NCI-H345 treated with DMSO at 0.1 percent for 48 hours (cell line): ENCODE measurements around the gene SH3GL2.
A peak's percentile ranks its signal among the peaks of the same experiment; 100 is the strongest.

Experiments
- DNase-seq: peaks from one replicate; lab custom pipeline; 2025; ENCODE audit not compliant: unreplicated experiment; lab: John Stamatoyannopoulos, UW

SH3GL2 gene

DNA sequence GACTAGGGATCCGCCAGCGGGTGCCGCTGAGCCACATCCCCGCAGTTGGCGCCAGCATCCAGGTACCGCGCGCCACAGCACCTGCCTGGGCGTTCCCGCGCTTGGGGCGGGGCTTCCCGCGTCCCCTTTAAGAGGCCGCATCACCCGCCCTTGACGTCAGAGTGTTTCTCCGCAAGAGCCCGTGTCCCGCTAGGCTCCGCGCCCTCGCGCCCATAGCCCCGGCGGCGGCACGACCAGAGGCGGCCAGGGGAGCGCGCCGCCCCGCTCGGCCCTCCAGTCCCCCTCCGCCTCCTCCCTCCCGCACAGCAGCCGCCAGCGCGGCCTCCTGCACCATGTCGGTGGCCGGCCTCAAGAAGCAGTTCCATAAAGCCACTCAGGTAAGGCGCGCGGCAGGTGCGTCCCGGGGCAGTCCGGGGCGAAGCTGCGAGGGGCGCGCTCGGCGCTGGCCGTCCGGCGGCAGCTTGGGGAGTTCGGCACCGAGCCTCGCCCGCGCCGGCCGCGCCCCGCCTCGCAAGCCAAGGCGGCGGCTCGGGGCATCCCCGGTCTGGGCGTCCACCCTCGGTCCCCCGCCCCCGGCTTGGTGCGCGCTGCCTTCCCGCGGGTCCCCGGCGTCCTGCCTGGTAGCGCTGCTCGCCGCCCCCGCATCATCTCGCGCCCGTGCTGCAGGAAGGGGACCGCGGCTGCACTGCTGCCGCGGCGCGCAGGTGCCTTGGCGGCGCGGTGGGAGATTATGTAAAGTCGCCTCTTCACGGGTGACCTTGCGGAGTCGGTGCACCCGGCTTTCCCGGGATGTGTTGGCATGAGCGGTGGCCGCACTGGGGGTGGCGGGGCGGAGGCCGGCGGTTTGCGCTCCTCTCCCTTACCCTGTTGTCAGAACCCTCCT, at the start of gene SH3GL2:
SH3GL2 (plus strand) TSS at position 156 of the 883 bp plus-strand sequence.
- peak; percentile 81 for DNase-seq

DNA sequence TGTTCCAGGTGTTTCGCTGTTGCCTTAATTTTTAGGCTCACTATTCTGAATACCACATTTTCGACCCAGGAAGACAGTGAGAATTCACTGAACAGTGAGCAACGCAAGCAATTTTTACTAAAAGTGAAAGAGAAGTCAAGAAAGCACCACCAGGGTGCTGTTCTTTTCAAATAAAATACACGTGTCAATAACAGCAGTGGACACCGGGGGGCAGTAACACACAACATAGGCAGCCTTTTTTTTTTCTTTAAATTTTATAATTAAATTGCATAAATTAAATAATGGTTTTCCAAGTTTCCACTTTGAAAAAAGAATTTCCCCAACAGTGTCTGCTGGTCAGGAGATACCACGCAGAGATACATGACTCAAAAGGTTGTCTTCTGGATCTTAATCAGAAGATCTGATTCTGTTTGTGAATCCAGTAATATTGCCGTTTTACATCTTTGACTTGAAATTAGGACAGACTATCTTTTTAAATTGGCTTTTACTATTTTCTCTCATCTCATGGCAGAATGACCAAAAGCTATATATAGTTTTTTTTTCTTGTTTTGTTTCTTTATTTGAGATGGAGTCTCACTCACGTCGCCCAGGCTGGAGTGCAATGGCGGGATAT, 47.1 kb upstream of the SH3GL2 start:
- no peak for DNase-seq

DNA sequence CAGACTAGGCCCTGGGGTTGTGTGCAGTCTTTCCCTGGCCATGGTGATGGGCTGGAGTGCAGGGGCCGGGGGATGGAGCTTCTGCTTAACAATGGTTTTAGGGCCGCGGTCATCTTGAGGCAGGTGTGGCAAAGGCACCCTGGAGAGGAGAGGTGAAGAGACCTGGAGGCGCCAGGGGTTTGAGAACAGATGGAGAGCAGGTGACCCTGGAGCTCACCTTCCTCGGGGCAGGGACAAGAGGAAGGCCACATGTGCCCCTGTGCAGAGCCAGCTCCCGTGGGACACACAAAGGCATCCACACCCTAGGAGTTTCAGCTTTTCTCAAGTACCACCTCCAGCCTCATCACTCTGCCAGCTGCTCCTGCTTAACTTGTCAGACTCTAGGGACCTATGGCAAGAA, 46.4 kb upstream of the SH3GL2 start:
- DNase-seq, result no peak

DNA sequence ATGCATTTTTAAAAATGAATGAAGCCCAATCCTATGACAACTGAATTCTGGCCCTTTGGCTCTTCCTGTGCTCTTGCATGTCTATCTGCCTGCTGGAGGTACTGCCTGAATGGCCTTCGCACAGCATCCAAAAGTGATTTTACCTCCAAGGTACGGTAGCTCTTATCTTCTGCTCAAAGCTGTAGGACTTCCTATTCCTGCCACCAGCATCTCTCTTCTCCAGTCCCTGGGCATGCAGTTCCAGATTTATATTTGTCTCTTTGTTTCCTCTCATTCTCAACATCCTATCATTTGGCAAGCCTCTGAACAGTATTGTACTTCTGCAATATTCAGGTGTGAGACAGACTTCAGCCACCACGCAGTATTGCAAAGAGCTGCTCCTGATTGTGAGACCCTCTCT, 43.7 kb upstream of the SH3GL2 start:
- DNase-seq, result no peak

DNA sequence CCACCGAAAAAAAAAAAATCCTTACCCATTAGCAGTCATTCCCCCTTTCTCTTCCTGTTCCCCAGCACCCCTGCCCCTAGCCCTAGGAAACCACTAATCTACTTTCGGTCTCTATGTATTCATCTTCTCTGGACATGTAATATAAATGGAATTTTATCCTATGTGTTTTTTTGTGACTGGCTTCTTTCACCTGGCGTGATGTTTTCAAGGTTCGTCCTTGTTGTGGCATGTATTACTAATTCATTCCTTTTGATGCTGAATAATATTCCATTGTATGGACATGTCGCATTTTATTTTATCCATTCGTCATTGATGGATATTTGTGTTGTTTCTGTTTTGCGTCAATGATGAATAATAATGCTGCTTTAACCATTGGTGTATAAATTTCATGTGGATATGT, 42.8 kb upstream of the SH3GL2 start:
- no peak for DNase-seq

DNA sequence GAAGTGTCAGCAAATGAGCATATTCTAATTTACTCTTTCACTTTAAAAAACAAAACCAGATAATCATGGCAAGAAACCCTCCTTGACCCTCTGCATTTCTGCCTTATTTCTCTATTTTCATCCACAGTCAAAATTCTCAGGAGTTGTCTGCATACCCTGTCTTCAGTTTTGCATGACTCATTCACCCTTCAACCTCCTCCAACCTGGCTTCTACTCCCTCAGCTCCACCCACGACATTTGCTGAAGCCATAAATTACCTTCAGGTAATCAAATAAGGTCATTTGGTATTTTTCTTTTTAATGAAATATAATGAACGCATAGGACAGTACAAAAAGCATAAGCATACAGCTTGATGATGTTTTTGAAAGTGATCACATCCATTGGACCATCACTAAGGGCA, 27.8 kb upstream of the SH3GL2 start:
- no peak for DNase-seq

DNA sequence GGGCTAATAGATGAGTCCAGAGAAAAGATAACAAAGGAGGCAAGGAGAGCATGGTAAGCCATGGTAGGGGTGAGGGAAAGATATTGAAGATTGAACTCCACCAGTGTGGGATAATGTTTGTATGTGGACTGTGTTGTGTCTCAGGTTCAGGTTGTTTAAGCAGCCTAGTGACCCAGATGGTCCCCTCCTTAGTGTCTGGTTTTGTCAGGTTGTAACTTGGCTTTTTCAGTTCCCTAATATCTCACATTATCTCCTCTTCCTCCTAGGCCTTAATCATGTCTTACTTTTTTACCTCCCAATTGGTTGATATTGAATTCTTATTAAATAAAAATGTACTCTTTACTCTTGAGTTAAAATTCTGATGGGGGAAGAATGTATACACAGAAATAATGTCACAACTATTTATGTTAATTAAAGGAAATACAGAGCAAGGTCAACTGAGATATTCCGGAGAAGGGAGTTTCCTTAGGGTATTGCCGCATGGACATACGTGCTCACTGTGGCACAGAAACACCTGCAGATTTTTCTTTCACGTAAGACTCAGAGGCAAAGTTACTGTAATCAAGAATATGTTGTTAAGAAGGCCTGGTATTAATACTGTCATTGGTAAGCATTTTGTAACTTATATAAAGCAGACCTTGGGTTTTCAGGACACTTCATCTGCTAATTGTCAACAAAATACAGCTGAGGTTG, 23.4 kb upstream of the SH3GL2 start:
- DNase-seq, result no peak

DNA sequence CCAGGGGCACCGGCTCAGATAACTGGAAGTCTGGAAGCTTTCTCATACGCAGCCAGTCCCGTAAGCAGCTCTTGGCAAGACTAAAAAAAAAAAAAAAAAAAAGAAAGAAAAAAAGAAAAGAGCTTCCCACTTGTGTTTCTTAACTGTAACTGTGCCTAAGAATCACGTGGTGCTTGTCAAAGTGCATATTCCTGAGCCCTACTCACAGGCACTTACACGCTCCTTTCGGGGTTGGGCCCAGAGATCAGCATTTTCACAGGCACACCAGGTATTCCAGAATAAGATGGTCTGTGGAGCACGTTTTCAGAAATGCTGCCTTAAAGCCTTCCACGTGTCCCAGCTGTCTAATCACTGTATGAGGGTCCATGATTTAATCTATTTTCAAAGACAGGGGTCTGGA, 22.6 kb upstream of the SH3GL2 start:
- no peak for DNase-seq

DNA sequence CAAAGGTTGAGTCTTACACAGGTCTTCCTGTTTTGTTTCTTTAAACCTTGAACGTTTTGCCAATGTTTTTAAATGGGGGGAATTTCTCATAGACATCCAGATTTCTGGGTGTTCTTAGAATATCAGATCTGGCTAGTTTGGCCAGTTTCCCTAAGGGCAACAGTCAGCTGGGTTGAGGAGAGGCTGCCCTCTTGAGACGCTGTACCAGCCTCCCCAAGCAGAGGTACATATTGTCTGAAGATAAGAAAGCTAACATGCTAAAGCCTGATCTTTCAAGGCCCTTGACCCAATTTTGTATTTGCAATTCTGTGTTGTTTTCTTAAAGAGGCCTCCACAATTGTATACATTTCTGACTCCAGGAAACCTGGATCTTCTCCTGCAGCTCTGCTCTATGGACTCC, 21.9 kb upstream of the SH3GL2 start:
- DNase-seq, result no peak

DNA sequence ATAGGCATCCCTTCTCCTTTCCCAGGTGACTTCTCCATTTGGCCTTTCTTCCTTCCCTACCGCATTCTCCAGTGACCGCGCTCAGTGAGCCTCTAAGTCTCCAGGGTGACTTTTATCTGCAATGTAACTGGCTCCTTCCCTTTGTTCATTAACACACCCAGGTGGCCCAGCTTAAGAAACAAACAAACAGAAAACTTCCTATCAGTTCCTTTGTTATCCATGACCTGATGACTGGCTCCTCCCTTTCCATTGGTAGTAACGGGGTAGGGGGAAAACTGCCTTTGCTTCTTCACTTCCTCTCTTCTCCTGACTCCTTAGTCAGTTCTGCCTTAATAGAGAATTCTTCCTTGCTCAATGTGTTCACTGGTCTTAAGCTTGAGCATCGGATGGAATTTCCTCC, 7.0 kb upstream of the SH3GL2 start:
- DNase-seq, result no peak

DNA sequence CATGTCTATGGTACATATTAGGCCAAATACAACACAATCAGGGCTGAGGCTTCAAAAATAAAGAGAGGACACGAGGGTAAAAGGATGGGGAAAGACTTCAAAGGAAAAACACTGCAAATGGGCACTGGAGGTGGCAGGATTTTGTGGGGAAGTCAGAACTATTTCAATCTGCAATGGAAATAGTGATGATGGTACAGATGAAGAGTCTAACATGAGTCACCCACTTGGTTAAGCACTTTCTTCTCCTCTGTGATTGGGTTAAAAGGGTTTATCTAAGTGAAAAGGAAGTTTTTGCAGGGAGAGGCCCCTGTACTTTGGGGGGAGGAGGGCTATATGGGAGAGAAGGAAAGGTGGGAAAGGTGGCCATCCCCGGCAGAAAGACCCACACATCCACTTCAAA, 4.5 kb upstream of the SH3GL2 start:
- no peak for DNase-seq

DNA sequence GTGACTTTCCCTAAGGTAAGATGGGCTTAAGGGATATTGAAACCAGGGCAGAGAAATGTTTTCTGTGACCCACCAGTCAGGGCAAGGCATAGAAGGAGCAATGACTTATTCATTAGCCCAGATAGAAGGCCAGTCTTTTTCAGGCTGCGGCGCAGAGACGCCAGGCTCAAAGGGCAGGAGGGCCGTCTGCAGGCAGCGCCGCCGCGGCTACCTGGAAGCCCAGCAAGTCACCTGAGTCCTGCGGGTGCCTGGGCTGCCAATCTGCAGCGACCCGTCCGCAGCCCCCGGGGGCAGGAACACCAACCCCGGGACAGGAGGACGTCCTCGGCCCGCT, 322 bp upstream of the SH3GL2 start:
- DNase-seq, result no peak

DNA sequence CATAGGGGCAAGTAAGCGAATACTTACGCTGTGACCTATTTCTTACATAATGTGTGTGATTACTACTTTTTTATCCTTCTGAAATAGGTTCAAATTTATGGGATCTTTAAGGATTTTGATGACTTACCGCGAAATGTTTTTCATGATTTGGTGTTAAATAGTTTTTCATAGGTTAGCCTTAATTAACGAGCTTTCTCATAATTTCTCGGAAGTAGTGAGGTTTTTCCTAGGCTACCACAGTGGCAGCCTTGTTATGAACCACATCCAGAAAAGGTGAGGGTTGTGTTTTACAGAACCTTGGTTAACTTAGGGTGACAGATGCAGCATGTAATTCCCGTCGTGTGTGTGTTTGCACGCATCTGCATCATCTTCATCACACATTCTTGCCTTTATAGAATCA, 1.3 kb downstream of the SH3GL2 start:
- DNase-seq, result no peak

DNA sequence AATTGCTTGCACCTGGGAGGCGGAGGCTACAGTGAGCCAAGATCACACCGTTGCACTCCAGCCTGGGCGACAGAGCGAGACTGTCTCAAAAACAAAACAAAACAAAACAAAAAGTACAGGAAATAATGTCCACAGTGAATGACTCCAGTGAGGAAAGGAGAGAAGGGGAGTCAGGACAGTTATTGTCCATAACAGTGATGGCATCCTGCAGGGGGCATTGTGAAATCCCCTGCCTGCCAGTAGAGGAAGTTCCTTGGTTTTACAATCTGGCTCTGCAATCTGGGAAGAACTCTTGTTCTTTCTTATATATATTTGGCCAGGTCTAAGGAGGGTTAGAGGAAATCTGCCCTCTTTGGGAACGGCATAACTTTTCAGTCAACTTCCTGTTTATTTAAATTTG, 8.2 kb downstream of the SH3GL2 start:
- DNase-seq, result no peak

DNA sequence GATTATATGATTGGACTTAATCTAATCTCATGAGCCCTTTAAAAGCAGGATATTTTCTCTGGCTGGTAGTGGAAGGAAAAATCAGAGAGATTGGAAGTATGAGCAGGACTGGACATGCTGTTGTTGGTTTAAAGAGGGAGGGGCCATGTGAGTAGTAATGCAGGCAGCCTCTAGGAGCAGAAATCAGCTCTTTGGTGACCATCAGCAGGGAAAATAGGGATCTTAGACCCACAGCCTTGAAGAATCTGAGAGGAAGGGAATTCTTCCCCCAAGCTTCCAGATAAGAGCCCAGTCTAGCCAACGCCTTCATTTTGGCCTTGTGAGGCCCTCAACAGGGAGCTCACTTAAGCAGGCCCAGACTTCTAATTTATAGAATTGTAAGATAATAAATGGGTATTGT, 9.5 kb downstream of the SH3GL2 start:
- DNase-seq, result no peak

DNA sequence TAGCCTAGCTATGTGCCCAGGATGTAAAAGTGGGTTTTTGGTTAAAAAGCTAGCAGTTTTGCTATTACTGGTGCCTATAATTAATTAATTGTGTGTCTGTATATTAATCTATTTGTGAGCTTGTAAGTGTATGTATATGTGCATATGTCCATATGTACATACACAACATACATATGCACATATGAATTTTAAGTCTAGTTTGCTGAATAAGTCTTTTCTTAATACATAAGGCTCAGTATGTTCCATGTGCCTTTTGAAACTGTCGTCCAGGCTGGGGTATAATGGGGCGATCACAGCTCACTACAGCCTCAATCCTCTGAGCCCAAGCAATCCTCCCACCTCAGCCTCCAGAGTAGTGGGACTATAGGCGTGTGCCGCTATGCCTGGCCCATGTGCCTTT, 10.1 kb downstream of the SH3GL2 start:
- no peak for DNase-seq

DNA sequence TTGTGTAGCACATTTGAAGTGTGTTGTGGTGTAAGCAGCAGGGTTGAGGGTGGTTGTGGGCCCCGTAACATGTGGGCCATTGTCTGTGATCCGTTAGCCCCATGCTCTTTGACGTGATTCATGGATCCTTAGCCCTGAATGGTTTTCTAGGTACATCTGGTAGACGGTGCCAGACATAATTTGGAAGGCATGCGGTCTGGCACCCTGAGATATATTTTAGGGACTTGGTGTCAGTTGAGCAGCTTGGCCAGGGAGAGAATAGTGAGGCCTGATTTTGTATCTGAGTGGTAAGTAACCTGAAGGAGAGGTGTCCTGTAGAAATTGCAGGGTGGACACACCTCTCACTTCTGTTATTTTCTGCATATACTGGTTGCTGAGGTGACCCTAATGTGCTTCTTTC, 10.9 kb downstream of the SH3GL2 start:
- DNase-seq, result no peak

DNA sequence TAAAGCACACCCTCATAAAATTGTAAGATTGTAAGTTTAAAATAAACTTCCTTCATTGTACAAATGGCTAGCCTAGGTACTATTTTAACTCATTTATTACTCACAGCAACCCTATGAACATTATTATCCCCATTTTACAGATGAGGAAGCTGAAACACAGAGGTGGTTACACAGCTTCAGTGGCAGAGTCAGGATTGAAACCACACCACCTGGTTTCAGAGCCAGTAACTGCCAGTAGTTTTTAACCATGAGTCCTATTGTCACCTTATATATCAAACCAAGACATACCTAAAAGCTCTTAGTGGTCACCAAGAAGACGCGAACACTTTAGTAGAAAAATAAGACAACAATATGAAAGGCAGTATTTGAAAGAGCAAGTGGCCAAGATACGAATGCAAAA, 16.1 kb downstream of the SH3GL2 start:
- no peak for DNase-seq

DNA sequence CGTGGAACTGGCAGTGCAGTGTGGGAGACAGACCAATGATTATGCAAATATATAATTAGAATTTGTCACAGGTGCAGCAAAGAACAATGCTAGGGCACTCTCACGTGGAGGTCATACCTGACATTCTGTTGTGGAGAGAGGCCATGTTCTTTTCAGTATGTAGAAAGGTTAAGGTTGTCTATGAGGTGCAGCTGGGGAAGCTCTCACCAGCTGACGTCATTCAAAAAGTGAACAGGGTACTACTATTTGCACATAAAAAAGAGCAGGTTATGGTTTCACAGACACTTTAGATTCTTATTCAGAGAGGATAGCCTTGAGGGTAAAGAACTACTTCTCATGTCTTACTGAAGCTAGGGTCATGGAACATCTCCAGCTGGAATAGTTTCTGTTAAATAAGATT, 19.1 kb downstream of the SH3GL2 start:
- DNase-seq, result no peak

DNA sequence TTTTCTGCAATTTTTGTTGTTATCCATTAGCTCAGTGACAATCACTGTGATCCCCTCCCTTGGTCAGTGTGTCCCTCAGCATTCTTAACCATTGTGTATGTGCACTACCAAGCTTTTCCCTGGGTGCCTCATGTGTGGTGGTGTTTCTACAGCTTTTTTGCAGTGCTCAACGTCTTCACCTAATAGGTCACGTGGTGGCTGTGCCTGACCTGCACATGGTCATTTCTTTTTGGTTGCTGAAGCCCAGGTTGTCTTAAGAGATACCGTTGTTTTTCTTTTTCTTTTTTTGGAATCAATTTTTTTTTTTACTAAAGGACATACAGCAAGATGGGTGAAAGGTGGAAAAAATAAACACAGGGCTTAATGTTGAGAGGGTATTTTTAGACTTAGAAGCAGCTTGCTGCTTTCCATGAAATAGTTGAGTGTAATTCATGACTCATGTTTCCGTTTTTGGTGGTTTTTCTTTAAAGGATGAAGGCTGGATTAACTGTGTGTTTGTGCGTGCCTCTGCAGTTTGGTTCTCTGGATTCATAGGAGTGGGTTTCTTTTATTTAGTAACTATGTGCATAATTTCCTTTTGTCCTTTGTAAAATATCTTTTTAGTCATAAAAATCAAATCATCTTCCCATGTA, 22.2 kb downstream of the SH3GL2 start:
- no peak for DNase-seq

DNA sequence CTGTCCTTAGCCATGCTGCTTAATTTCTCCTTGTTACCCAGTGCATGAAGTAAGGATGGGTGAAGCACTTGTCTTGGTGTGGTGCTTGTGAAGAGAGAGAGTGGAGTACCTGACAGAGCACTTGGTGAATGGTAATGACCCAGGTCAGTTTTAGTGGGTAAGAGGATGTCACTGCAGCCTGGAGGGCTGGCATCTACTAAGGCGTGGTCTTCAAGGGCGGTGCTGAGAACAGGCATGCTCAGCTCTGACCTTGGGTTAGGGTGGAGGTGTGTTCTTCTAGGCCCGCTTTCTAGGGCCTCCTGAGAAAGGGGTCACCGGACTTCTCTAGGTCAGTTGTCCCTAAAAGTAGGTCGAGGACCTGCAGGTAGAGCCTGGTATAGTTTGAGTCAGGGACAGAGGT, 25.7 kb downstream of the SH3GL2 start:
- DNase-seq, result no peak
